GM19025 (cell line): ENCODE data around the gene NDEL1.

ENCODE experiments used
- ATAC-seq: cut with Tn5 transposase; IDR thresholded peaks from one replicate; pipeline ENCODE4 v1.9.1; 2021; ENCODE audit warnings: mild to moderate bottlenecking, low read depth, moderate library complexity; ENCODE audit not compliant: unreplicated experiment

Gene NDEL1

DNA sequence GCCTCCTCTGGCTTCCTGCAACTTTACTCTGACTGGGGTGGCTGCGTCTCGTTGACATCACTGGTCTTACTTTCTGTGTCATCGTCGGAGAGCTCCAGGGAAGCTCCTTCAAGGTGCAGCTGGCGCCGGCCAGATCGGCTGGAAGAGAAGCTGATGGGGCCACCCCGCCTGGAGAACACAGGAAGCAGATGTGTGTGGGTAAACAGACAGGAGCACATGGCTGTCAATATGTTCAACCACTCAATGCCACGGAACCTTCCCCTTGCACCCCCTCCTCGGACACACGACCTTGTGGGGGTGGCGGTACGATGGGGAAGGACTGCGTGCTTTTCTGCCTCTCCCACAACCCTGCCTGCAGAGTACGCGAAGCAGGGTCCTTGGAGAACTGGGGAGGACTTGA, 40.1 kb downstream of the NDEL1 start:
- ATAC-seq: no peak

GRCh38 chr17:8476741-8477140, 41.1 kb downstream of the NDEL1 start:
- ATAC-seq: no peak

DNA sequence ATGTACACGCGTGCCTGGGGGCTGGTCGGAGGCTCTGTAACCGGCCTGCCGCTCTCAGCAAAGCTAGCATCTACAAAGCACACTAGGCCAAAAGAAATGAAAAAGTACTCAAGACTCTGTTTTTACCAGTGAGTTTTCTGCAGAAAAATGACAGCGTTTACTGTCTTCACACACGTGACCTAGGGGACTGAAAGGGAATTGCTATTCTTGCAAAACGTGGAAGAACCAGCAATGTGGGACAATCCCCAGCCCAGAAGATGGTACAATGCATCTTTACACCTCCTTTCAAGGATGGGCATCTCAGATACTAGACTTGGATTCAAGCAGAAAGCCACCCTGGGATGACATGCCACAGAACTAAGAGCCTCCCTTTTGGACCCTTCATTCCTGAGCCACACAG, 41.5 kb downstream of the NDEL1 start:
- ATAC-seq: no peak

GRCh38 chr17:8477715-8478441, 42.2 kb downstream of the NDEL1 start:
- no peak for ATAC-seq

DNA sequence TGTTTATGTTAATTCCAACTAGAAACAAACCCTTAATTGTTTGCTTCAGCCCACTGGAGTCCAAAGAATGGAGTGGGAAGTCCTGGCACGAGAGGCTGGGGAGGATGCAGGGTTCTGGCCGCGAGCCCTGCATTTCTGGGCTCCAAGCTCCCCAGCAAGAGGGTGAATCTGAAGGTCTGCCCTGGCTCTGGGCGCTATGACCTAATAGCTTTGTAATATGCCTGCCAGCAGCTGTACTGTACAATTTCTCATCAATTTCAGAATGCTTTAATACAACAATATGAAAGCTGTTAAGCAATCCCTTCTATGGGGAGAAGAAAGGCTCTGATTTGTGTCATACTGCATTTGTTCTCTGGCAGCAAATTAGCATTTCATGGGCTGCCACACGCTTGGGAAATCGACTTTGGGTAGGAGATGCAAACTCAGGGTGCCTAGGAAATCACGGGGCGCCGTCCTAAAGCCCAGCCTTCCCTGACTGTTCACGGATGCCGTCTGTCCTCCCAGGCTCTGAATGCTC, 43.8 kb downstream of the NDEL1 start:
- ATAC-seq: no peak

DNA sequence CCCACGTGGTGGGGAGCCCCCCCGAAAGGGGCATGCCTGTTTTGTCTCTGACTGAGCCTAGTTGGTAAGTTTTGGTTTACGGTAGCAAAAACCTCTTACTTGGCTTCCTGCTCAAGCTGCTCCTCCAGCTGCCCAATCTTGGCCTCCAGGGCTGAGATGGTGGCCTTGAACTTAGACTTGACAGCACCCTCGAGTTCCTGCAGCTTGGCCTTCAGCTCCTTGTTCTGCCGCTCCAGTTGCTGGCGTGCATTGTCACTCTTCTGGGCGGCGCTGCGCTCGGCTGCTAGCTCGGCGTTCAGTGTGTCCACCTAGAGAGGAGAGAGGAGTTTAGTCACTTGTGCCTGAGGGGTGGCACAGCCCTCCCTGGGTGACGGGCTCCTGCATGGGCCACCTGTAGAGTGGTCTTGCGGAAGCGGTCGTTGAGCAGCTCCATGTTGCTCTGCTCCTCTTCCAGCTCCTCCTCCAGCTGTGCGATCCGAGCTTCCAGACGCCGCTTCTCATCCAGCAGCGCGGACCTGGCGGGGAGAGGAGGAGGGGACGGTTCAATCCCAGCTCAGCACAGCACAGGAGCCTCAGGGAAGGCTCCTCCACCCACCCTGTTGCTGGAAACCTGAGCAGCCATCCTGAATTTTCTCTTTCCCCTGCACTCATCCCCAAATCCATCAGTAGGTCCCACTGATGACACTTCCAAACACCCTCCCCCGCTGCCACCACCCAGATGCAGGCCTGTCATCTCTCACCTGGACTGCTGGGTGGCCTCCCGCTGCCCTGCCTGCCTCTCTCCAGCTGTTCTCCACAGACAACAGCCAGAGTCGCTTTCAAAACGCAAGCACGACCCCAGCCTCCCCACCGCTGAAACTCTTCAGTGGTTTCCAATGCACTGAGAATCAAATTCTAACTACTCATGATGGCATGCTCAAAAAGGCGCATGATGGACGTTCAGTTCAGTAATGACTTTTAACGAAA, 44.6 kb downstream of the NDEL1 start:
- ATAC-seq: no peak

GRCh38 chr17:8481089-8481488, 45.4 kb downstream of the NDEL1 start:
- no peak for ATAC-seq

DNA sequence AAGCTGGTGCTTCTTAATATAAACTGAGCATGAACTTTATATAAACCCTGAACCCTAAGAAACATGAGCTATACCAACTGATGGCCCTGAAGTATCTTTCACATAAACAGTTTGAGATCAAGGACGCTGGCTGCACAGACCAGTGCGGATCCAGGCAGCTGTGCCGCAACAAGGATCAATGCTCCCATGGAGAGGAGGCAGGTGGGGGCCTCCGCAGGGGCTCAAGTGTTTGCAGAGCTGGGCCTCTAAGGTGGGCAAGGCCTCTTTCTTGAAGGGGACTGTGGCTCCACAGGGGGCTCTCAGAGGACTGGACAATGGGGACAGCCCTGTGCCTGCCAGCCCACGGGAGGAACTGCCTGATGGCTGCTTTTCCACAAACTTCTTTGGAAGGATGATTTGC, 46.0 kb downstream of the NDEL1 start:
- ATAC-seq: no peak

DNA sequence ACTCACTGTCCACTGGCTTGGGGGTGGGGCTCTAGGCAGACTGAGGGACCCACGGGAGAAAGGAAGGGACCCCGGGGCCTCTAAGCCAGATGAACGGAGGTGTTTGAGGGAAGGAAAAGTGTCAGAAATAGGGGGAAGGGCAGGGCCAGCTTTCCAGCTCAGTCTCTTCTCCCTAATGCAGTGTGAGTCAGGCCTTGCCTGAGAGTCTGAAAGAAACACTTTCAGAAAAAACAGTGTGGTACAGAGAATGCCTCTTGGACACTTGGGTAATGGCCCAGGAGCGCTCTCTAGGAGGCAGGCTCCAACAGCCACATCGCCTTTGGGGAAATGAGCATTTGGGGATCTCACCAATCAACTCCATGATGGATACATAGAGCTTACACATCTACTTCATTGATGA, 46.9 kb downstream of the NDEL1 start:
- ATAC-seq: no peak

- no peak for ATAC-seq
Observed at GRCh38 chr17:8484465-8484864, 48.8 kb downstream of the NDEL1 start.

- ATAC-seq: no peak
Observed at GRCh38 chr17:8485491-8485890, 49.8 kb downstream of the NDEL1 start.

- no peak for ATAC-seq
Observed at GRCh38 chr17:8487130-8487645, 51.5 kb downstream of the NDEL1 start.

GRCh38 chr17:8487743-8488142, 52.1 kb downstream of the NDEL1 start:
- ATAC-seq: no peak

GRCh38 chr17:8488491-8488890, 52.8 kb downstream of the NDEL1 start:
- no peak for ATAC-seq

DNA sequence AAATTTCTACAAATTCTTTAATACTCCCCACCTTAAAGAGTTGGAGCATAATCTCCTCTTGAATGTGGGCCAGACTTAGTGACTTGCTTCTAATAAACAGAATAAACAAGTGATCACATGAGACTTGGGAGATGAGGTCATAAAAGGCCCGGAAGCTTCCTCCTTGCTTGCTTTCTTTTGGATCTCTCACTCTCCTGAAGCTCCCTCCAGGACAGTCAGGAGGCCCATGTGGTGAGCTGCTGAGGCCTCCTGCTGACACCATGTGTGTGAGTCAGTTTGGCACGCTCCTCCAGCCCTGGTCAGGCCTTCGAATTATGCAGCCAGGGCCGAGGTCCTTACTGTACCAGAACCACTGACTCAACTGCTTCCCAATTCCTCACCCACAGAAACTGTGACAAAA, 53.2 kb downstream of the NDEL1 start:
- ATAC-seq: no peak

DNA sequence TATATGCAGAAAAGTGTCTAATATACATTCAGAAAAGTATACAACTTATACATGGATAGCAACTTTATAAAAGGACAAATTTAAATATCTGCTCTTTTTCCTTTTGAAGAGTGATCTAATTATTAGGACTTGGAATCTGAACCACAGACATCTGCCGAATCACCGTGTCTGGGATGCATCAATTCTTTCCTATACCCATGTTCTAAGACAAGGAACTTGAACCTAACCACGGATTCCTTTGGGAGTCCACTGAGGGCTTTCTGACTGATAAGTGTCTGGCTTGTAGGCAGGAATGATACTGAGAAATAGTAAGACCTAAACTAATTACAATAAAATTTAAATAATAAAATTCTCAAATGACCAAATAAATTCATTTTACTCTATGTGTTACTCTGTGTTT, 54.2 kb downstream of the NDEL1 start:
- ATAC-seq: no peak

DNA sequence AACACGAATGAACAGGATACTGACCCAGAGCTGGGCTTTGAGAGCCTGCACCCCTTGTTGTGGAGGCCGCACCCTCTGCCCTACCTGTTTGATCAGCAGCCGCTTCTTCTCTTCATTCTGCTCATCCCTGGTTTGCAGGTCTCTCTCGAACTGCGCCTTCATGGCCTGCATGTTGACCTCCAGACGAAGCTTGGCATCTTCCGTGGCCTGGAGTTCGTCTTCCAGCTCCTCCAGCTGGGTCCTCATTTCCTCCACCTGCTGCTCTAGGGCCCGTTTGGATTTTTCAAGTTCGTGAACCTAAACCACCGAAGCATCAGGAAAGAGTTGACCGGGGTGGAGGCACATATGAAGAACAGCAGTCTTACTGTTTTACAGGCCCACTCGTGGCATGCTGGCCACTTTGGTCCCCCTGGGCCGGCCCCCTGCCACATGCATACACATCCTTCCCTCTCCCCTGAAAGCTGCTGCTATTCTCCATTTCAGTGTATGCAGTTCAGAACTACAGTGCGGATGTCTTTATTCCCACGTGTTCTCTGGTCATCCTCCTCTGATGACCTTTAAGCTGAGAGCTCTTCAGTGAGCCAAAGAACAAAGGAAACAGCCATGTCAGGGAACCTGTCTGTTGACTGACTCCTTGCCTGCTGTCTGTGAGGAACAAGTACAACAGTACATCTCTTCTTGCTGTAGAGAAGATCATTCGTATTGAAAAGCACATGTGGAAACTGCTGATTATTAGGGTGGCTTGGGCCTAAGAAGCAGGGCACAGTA, 54.8 kb downstream of the NDEL1 start:
- no peak for ATAC-seq

GRCh38 chr17:8492121-8492520, 56.4 kb downstream of the NDEL1 start:
- no peak for ATAC-seq

- no peak for ATAC-seq
Observed at GRCh38 chr17:8494021-8494420, 58.3 kb downstream of the NDEL1 start.

- no peak for ATAC-seq
Observed at GRCh38 chr17:8494506-8495111, 58.9 kb downstream of the NDEL1 start.
